Stomach (tissue), 4 donors: Measurements from ENCODE around the gene RPH3AL.

ENCODE experiments used
- POLR2A ChIP-seq, 4 donors: fragments of 450-650 bp; IDR thresholded peaks; one replicate each; pipeline ENCODE4 v1.6.1; 2016; ENCODE audit warnings: antibody characterized with exemption in 4 of 4, control low read depth in 2 of 4, mild to moderate bottlenecking in 1 of 4, moderate library complexity in 1 of 4
- TF ChIP-seq, protein P1 (sequence below), 7 experiments: fragments of 450-650 bp in 4 of 7; fragments of 200-600 bp in 3 of 7; sonication (generic) in 3 of 7; IDR thresholded peaks; one replicate each; pipeline ENCODE4 v1.5.1; 2016 to 2019; ENCODE audit warnings: antibody characterized with exemption in 7 of 7, control low read depth in 2 of 7, mild to moderate bottlenecking in 1 of 7

DNA sequence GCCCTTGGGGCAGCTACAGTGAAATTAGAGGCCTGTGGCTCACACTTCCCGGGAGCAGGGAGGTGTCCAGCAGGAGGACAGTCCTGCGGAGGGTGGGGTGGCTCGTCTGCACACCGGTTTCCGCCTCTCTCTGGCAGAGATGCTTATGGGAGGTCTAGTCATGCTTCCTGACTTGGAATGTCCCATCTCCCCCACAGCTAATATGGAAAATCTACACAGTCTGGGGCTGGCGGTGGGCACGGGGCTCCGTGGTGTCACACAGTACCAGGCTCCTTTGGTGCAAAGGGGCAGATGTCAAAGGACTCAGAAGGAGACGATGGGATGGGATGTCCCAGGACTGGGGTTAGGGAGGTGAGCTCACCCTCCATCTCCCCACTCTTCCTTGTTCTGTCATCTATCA is 127.1 kb downstream of the RPH3AL start:
- TF ChIP-seq POLR2A (IDR thresholded peaks at IDR 0.05): no peak
- TF ChIP-seq, protein P1, sequence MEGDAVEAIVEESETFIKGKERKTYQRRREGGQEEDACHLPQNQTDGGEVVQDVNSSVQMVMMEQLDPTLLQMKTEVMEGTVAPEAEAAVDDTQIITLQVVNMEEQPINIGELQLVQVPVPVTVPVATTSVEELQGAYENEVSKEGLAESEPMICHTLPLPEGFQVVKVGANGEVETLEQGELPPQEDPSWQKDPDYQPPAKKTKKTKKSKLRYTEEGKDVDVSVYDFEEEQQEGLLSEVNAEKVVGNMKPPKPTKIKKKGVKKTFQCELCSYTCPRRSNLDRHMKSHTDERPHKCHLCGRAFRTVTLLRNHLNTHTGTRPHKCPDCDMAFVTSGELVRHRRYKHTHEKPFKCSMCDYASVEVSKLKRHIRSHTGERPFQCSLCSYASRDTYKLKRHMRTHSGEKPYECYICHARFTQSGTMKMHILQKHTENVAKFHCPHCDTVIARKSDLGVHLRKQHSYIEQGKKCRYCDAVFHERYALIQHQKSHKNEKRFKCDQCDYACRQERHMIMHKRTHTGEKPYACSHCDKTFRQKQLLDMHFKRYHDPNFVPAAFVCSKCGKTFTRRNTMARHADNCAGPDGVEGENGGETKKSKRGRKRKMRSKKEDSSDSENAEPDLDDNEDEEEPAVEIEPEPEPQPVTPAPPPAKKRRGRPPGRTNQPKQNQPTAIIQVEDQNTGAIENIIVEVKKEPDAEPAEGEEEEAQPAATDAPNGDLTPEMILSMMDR (IDR thresholded peaks at IDR 0.05): no peak
